CD14-positive monocyte (primary cell): ENCODE results near the gene SLC24A3. TPM values are rescaled to one million over a fixed set of nuclear protein-coding genes. Genes with fewer than 3 reads are reported as not detected.

Source experiments
- DNase-seq, 3 donors: peaks; one replicate each; pipeline ENCODE4 v3.0.0-alpha.2; 2011 to 2022
- H2AFZ ChIP-seq: 2 replicates; pipeline ENCODE4 v1.6.0; 2012; ENCODE audit warnings: mild to moderate bottlenecking, low read depth, low read length, inconsistent platforms; ENCODE audit not compliant: insufficient read depth, poor library complexity, severe bottlenecking
- H3K27ac ChIP-seq, 2 donors: 1 replicate in 1 of 2; 2 replicates in 1 of 2; pipeline ENCODE4 v1.5.1; 2012 to 2013; ENCODE audit warnings: low read length in 2 of 2, control low read depth in 1 of 2, inconsistent platforms in 1 of 2, low read depth in 1 of 2, mild to moderate bottlenecking in 1 of 2
- H3K27me3 ChIP-seq, 2 donors: one replicate each; pipeline versions ENCODE4 v1.6.0 to v1.6.1; 2011 to 2013; ENCODE audit warnings: low read length in 2 of 2; ENCODE audit not compliant: control insufficient read depth in 2 of 2, insufficient read depth in 2 of 2
- H3K36me3 ChIP-seq, 2 donors: replicated peaks in 1 of 2; 1 replicate in 1 of 2; 2 replicates in 1 of 2; pipeline versions ENCODE4 v1.5.1 to v1.6.1; 2012 to 2013; ENCODE audit warnings: low read length in 2 of 2, control low read depth in 1 of 2, inconsistent platforms in 1 of 2, mild to moderate bottlenecking in 1 of 2; ENCODE audit not compliant: insufficient read depth in 2 of 2, control insufficient read depth in 1 of 2
- H3K4me1 ChIP-seq, 2 donors: 1 replicate in 1 of 2; 2 replicates in 1 of 2; pipeline versions ENCODE4 v1.5.1 to v1.6.1; 2012 to 2013; ENCODE audit warnings: low read length in 2 of 2, control low read depth in 1 of 2, inconsistent platforms in 1 of 2, mild to moderate bottlenecking in 1 of 2, moderate library complexity in 1 of 2; ENCODE audit not compliant: insufficient read depth in 2 of 2, control insufficient read depth in 1 of 2
- H3K4me2 ChIP-seq: replicated peaks from 2 replicates; pipeline ENCODE3; 2012; ENCODE audit warnings: low read length, moderate library complexity, mild to moderate bottlenecking; ENCODE audit not compliant: poor library complexity, severe bottlenecking; ENCODE audit errors: extremely low read depth
- H3K4me3 ChIP-seq, 3 experiments: fragments of 200-600 bp in 1 of 3; sonication (generic) in 1 of 3; replicated peaks in 1 of 3; 1 replicate in 2 of 3; 2 replicates in 1 of 3; pipeline ENCODE4 v1.5.1; 2011 to 2013; ENCODE audit warnings: low read length in 3 of 3, mild to moderate bottlenecking in 3 of 3, control low read depth in 2 of 3, low read depth in 2 of 3, inconsistent platforms in 1 of 3, moderate library complexity in 1 of 3
- H3K79me2 ChIP-seq: 2 replicates; pipeline ENCODE4 v1.6.0; 2012; ENCODE audit warnings: mild to moderate bottlenecking, control low read depth, inconsistent platforms, low read length, moderate library complexity; ENCODE audit not compliant: insufficient read depth
- H3K9ac ChIP-seq: 2 replicates; pipeline ENCODE4 v1.6.0; 2017; ENCODE audit warnings: low read length, mild to moderate bottlenecking; ENCODE audit not compliant: insufficient read depth, poor library complexity, severe bottlenecking
- H3K9me3 ChIP-seq, 2 donors: replicated peaks in 1 of 2; 1 replicate in 1 of 2; 2 replicates in 1 of 2; pipeline versions ENCODE4 v1.5.1 to v1.6.1; 2012 to 2013; ENCODE audit warnings: low read length in 2 of 2, control low read depth in 1 of 2; ENCODE audit not compliant: control insufficient read depth in 1 of 2, insufficient read depth in 1 of 2
- H4K20me1 ChIP-seq: 2 replicates; pipeline ENCODE4 v1.6.0; 2012; ENCODE audit warnings: mild to moderate bottlenecking, low read length, control low read depth, moderate library complexity; ENCODE audit not compliant: insufficient read depth
- H3K27ac Mint-ChIP-seq, 7 donors: one replicate each; pipeline ENCODE4 v1.8.0; 2020; ENCODE audit warnings: mild to moderate bottlenecking in 7 of 7, mixed read lengths in 7 of 7, moderate library complexity in 6 of 7, inconsistent platforms in 2 of 7
- H3K27me3 Mint-ChIP-seq, 3 donors: one replicate each; pipeline ENCODE4 v1.8.0; 2021 to 2022; ENCODE audit warnings: low read depth in 3 of 3, mild to moderate bottlenecking in 3 of 3, mixed read lengths in 3 of 3, moderate library complexity in 3 of 3, inconsistent platforms in 1 of 3
- H3K36me3 Mint-ChIP-seq, 2 donors: one replicate each; pipeline ENCODE4 v1.8.0; 2020; ENCODE audit warnings: mixed read lengths in 2 of 2, inconsistent platforms in 1 of 2, mild to moderate bottlenecking in 1 of 2
- H3K4me1 Mint-ChIP-seq: one replicate; pipeline ENCODE4 v1.8.0; 2020; ENCODE audit warnings: mild to moderate bottlenecking, mixed read lengths
- H3K4me3 Mint-ChIP-seq, 2 donors: one replicate each; pipeline ENCODE4 v1.8.0; 2020; ENCODE audit warnings: mild to moderate bottlenecking in 2 of 2, mixed read lengths in 2 of 2, moderate library complexity in 1 of 2
- H3K9me3 Mint-ChIP-seq, 7 donors: one replicate each; pipeline ENCODE4 v1.8.0; 2020 to 2022; ENCODE audit warnings: mixed read lengths in 7 of 7, mild to moderate bottlenecking in 6 of 7, moderate library complexity in 6 of 7, inconsistent platforms in 2 of 7
- CTCF ChIP-seq: fragments of 200-600 bp; IDR thresholded peaks from one replicate; pipeline ENCODE4 v1.8.0; 2022; ENCODE audit warnings: antibody characterized with exemption, mild to moderate bottlenecking
- WGBS: methylation state at CpG from one replicate; pipeline ENCODE4 v1.1.5; 2013; ENCODE audit warnings: missing lambda C conversion rate; ENCODE audit not compliant: insufficient coverage; 5-methylcytosine and 5-hydroxymethylcytosine counted together
- intact Hi-C, 2 donors: fragments of 100-400 bp; cut with micrococcal nuclease; formaldehyde crosslinking; loops; one replicate each; pipeline versions ENCODE4 v1.15.0 to v1.15.1; 2023
- polyA plus RNA-seq, 3 donors: library from polyadenylated mRNA; depleted of rRNA in 1 of 3; unstranded in 2 of 3; stranded (reverse) in 1 of 3; fragments of 300-500 nt in 2 of 3; fragments of >200 nt in 1 of 3; fragmentation: Illumina TruSeq in 2 of 3; gene quantifications; 1 replicate in 2 of 3; 2 replicates in 1 of 3; pipeline ENCODE4 v1.2.3, GENCODE V29; 2012 to 2021

Gene SLC24A3
- polyA plus RNA-seq, 3 donors = 0.04 to 0.08 TPM; not detected in 1

- Mint-ChIP-seq H3K9me3 (no peaks in the 10 kb centered on the region), H3K36me3 (no peaks in the 10 kb centered on the region), H3K4me3 (no peak overlapping the region), H3K4me1 (peaks cover 4% of the 10 kb centered on the region), H3K27me3 (peaks cover 0 to 5% (median 3%) of the 10 kb centered on the region in 3 donors), H3K27ac (no peak overlapping the region)
- no peak overlapping the region for H3K4me2 ChIP-seq
- H3K9ac ChIP-seq = no peak overlapping the region
- H2AFZ ChIP-seq = no peak overlapping the region
- no peak for TF ChIP-seq CTCF
- DNase-seq = no peak
- H3K9me3 ChIP-seq = no peaks in the 10 kb centered on the region
- H3K27ac ChIP-seq = no peak overlapping the region
- H3K36me3 ChIP-seq = no peaks in the 10 kb centered on the region
- no peaks in the 10 kb centered on the region for H4K20me1 ChIP-seq
- 87% methylated on average over 3 of the region's 5 CpGs for WGBS
- H3K27me3 ChIP-seq = no peaks in the 10 kb centered on the region
- no peaks in the 10 kb centered on the region for H3K79me2 ChIP-seq
- H3K4me1 ChIP-seq = no peaks in the 10 kb centered on the region
- intact Hi-C loops = no loop called here
- H3K4me3 ChIP-seq = no peak overlapping the region
These were observed 266.0 kb downstream of the SLC24A3 start for GRCh38 chr20:19478320-19478895.

- no peak overlapping the region for H3K4me2 ChIP-seq
- no peaks in the 10 kb centered on the region for H3K27me3 ChIP-seq
- H3K9me3 Mint-ChIP-seq = peaks cover 0 to 3% (median 0%) of the 10 kb centered on the region in 7 donors
- H3K4me3 Mint-ChIP-seq = no peak overlapping the region
- peaks cover 4% of the 10 kb centered on the region for H3K4me1 Mint-ChIP-seq
- no peak for TF ChIP-seq CTCF
- H4K20me1 ChIP-seq = no peaks in the 10 kb centered on the region
- H2AFZ ChIP-seq = no peak overlapping the region
- peaks cover 1 to 5% (median 3%) of the 10 kb centered on the region in 3 donors for H3K27me3 Mint-ChIP-seq
- H3K36me3 Mint-ChIP-seq = no peaks in the 10 kb centered on the region
- no peak overlapping the region for H3K27ac ChIP-seq
- no peaks in the 10 kb centered on the region for H3K4me1 ChIP-seq
- H3K4me3 ChIP-seq = no peak overlapping the region
- H3K79me2 ChIP-seq = no peaks in the 10 kb centered on the region
- H3K9me3 ChIP-seq = no peaks in the 10 kb centered on the region
- DNase-seq = no peak
- no peaks in the 10 kb centered on the region for H3K36me3 ChIP-seq
- intact Hi-C loops = no loop called here
- H3K9ac ChIP-seq = no peak overlapping the region
- 0% methylated on average over 1 of the region's 2 CpGs for WGBS
- no peak overlapping the region for H3K27ac Mint-ChIP-seq
These were observed 270.3 kb downstream of the SLC24A3 start for GRCh38 chr20:19482726-19483125.
